A549 (cell line): ENCODE measurements around the gene RNF38. TPM values are rescaled to one million over a fixed set of nuclear protein-coding genes. Genes with fewer than 3 reads are reported as not detected.

Source experiments
- ATAC-seq, 2 experiments: fragments of 200-7000 bp in 1 of 2; fragments of >200 bp in 1 of 2; cut with Nextera tagmentation in 1 of 2; cut with Tn5 transposase in 1 of 2; 3 replicates each; pipeline versions ENCODE4 v1.8.0 to v1.9.1; 2018 to 2020; ENCODE audit warnings: mild to moderate bottlenecking in 1 of 2, moderate library complexity in 1 of 2
- CTCF ChIA-PET: fragments of 300-600 bp; sonication (Branson Sonifier 250); formaldehyde crosslinking; extraction: SDS; loops from one replicate; lab custom pipeline; 2021; ENCODE audit warnings: antibody characterized with exemption, inconsistent platforms; lab: Yijun Ruan, JAX
- POLR2A ChIA-PET: fragments of 350-600 bp; formaldehyde crosslinking; extraction: SDS; loops from one replicate; lab custom pipeline; 2021; ENCODE audit warnings: antibody characterized with exemption, inconsistent platforms; lab: Yijun Ruan, JAX
- DNase-seq, 2 experiments: peaks; one replicate each; pipeline versions ENCODE4 v3.0.0 to v3.0.0-alpha.2; 2011 to 2016; ENCODE audit warnings: low read depth in 1 of 2, low spot score in 1 of 2
- FAIRE-seq: peaks from 2 replicates; lab custom pipeline; 2011; peaks lifted over from hg19 to GRCh38; lab: Jason Lieb, UNC
- H3K27ac ChIP-seq, 2 experiments: fragments of >200 bp; sonication (Bioruptor Twin); formaldehyde crosslinking; 3 replicates each; pipeline ENCODE4 v1.5.1; 2016 to 2017
- H3K4me1 ChIP-seq: fragments of >200 bp; sonication (Bioruptor Twin); formaldehyde crosslinking; 3 replicates; pipeline ENCODE4 v1.6.1; 2016
- H3K4me2 ChIP-seq: fragments of >200 bp; sonication (Bioruptor Twin); formaldehyde crosslinking; 3 replicates; pipeline ENCODE4 v1.6.1; 2016
- H3K4me3 ChIP-seq: fragments of >200 bp; sonication (Bioruptor Twin); formaldehyde crosslinking; 3 replicates; pipeline ENCODE4 v1.5.1; 2016
- H3K9me3 ChIP-seq: fragments of >200 bp; sonication (Bioruptor Twin); formaldehyde crosslinking; 3 replicates; pipeline ENCODE4 v1.6.1; 2016
- BHLHE40 ChIP-seq: IDR thresholded peaks from 2 replicates; pipeline ENCODE4 v1.6.1; 2012; ENCODE audit warnings: low read depth, low read length, inconsistent platforms
- CBX2 ChIP-seq: fragments of 200-600 bp; sonication (generic); IDR thresholded peaks from 2 replicates; pipeline ENCODE4 v1.6.1; 2016; ENCODE audit warnings: low read depth, mild to moderate bottlenecking, borderline replicate concordance
- CBX8 ChIP-seq: fragments of 200-600 bp; sonication (generic); IDR thresholded peaks from 2 replicates; pipeline ENCODE4 v1.6.1; 2016
- CEBPB ChIP-seq, 2 experiments: fragments of >200 bp in 1 of 2; sonication (Bioruptor Twin) in 1 of 2; formaldehyde crosslinking in 1 of 2; IDR thresholded peaks; 2 replicates each; pipeline ENCODE4 v1.6.1; 2012 to 2016
- CHD4 ChIP-seq: fragments of 200-600 bp; sonication (generic); IDR thresholded peaks from 2 replicates; pipeline ENCODE4 v1.6.1; 2016; ENCODE audit warnings: antibody characterized with exemption, mild to moderate bottlenecking, borderline replicate concordance
- EHF ChIP-seq: fragments of 250-450 bp; sonication (Bioruptor Pico); IDR thresholded peaks from 2 replicates; pipeline ENCODE4 v1.5.0; 2020; ENCODE audit warnings: mild to moderate bottlenecking
- EHMT2 ChIP-seq: fragments of 200-600 bp; sonication (generic); IDR thresholded peaks from 2 replicates; pipeline ENCODE4 v1.6.1; 2016; ENCODE audit warnings: antibody characterized with exemption, low read depth, mild to moderate bottlenecking, moderate library complexity
- EP300 ChIP-seq, 2 experiments: fragments of >200 bp; sonication (Bioruptor Twin); formaldehyde crosslinking; IDR thresholded peaks; 2 replicates in 1 of 2; 3 replicates in 1 of 2; pipeline ENCODE4 v1.6.1; 2016 to 2017
- FOSL2 ChIP-seq, 2 experiments: fragments of 450-650 bp in 1 of 2; fragments of >200 bp in 1 of 2; sonication (Bioruptor Twin) in 1 of 2; formaldehyde crosslinking; IDR thresholded peaks; 2 replicates each; pipeline versions ENCODE4 v1.5.0 to v1.6.1; 2016 to 2020; ENCODE audit warnings: mild to moderate bottlenecking in 1 of 2, moderate library complexity in 1 of 2
- GATA3 ChIP-seq: IDR thresholded peaks from 2 replicates; pipeline ENCODE4 v1.6.1; 2012; ENCODE audit warnings: borderline replicate concordance
- HEYL ChIP-seq: fragments of 250-450 bp; sonication (Bioruptor Pico); IDR thresholded peaks from 2 replicates; pipeline ENCODE4 v1.8.0; 2021; ENCODE audit warnings: mild to moderate bottlenecking, moderate library complexity
- HOXB13 ChIP-seq: fragments of 250-450 bp; sonication (Bioruptor Pico); IDR thresholded peaks from 2 replicates; pipeline ENCODE4 v1.5.0; 2020; ENCODE audit warnings: low read depth, mild to moderate bottlenecking, moderate library complexity
- HOXB5 ChIP-seq: fragments of 250-450 bp; sonication (Bioruptor Pico); IDR thresholded peaks from 2 replicates; pipeline ENCODE4 v1.5.0; 2020; ENCODE audit warnings: mild to moderate bottlenecking, moderate library complexity
- JUN ChIP-seq, 2 experiments: fragments of >200 bp; sonication (Bioruptor Twin); formaldehyde crosslinking; IDR thresholded peaks; 2 replicates in 1 of 2; 3 replicates in 1 of 2; pipeline ENCODE4 v1.6.1; 2016 to 2017
- JUNB ChIP-seq: fragments of >200 bp; sonication (Bioruptor Twin); formaldehyde crosslinking; IDR thresholded peaks from 2 replicates; pipeline ENCODE4 v1.6.1; 2016
- NFE2L2 ChIP-seq: fragments of 150-350 bp; conservative IDR thresholded peaks from 2 replicates; pipeline ENCODE4 v1.6.1; 2014; ENCODE audit warnings: low read length
- NR3C1 ChIP-seq: fragments of >200 bp; sonication (Bioruptor Twin); formaldehyde crosslinking; IDR thresholded peaks from 3 replicates; pipeline ENCODE4 v1.6.1; 2017
- PHF8 ChIP-seq: fragments of 200-600 bp; sonication (generic); IDR thresholded peaks from 2 replicates; pipeline ENCODE4 v1.6.1; 2016; ENCODE audit warnings: low read depth, mild to moderate bottlenecking, antibody characterized with exemption, moderate library complexity, borderline replicate concordance
- POLR2AphosphoS2 ChIP-seq: conservative IDR thresholded peaks from 2 replicates; pipeline ENCODE4 v1.6.1; 2012; ENCODE audit warnings: low read length, improper control_type of control experiment, inconsistent platforms
- RARB ChIP-seq: fragments of 250-450 bp; sonication (Bioruptor Pico); IDR thresholded peaks from 2 replicates; pipeline ENCODE4 v1.8.0; 2021; ENCODE audit warnings: mild to moderate bottlenecking, moderate library complexity
- RFX5 ChIP-seq: fragments of 450-650 bp; IDR thresholded peaks from 2 replicates; pipeline ENCODE4 v1.7.1; 2014; ENCODE audit warnings: antibody characterized with exemption, mild to moderate bottlenecking, moderate library complexity
- USF2 ChIP-seq: fragments of 450-650 bp; IDR thresholded peaks from 2 replicates; pipeline ENCODE4 v1.6.1; 2014; ENCODE audit warnings: antibody characterized with exemption
- ZC3H11A ChIP-seq: fragments of 450-650 bp; IDR thresholded peaks from 2 replicates; pipeline ENCODE4 v1.6.1; 2014; ENCODE audit warnings: antibody characterized with exemption, mild to moderate bottlenecking
- WGBS: methylation state at CpG from one replicate; pipeline ENCODE4 v1.1.6; 2017; ENCODE audit errors: missing lambda C conversion rate; 5-methylcytosine and 5-hydroxymethylcytosine counted together
- polyA plus RNA-seq, 4 experiments: library from polyadenylated mRNA; depleted of rRNA in 3 of 4; stranded (reverse); fragments of >200 nt; fragmentation: RNase III in 1 of 4; extraction: RNeasy Plus Mini Kit Qiagen cat#74134 plus additional on column Dnase treatment in 1 of 4; gene quantifications; 2 replicates in 3 of 4; 3 replicates in 1 of 4; pipeline ENCODE4 v1.2.3, GENCODE V29; 2011 to 2017

The RNF38 gene
- polyA plus RNA-seq, 2 of the 4 experiments (the other 2 are of a cell fraction) = 8.7 to 13.2 TPM

DNA sequence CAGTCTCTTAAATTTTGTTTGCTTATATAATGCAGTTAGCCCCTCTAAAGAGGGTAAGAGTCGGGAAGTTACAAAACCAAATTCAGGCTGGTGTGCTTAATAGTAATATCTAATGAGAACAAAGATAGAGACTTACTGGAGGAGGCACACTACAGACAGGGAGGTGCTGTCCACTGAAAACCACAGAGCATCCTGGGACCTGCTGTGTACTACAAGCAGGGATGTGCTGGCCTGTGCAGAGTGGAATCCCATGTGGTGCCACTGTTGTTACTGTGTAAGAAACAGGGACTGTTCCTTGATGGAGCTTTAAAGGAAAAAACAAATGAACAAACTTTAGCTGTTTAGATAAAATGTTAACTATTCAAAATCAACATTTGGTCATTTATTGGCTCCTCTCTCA, 42.4 kb downstream of the RNF38 start:
- ChIA-PET CTCF (interaction anchor here (0.7 to 1.1 kb wide), 4 partner anchors 15 to 371 kb away, joined by 3 to 4 read pairs (median 3); no protein-coding TSS in a partner anchor), POLR2A (no interaction called here)
- TF ChIP-seq EP300 (IDR thresholded peaks at IDR 0.05) = no peak
- no peak for TF ChIP-seq RARB (CRISPR knock-in tag)
- no peak for TF ChIP-seq HOXB5 (CRISPR knock-in tag)
- TF ChIP-seq RFX5 = no peak
- TF ChIP-seq, all 56 proteins: peak for 0
- Histone ChIP-seq H3K9me3 (no peaks in the 10 kb centered on the region), H3K4me1 (no peaks in the 10 kb centered on the region), H3K4me3 (no peak overlapping the region), H3K27ac (no peak overlapping the region), H3K4me2 (no peak overlapping the region)
- DNase-seq (no peak), ATAC-seq (peak; percentile 37 to 68; a peak in 2 of 6 replicates), FAIRE-seq (no peak)
- WGBS = 63% methylated on average over 1 of the region's 1 CpG

GRCh38 chr9:36346569-36346968, 53.5 kb downstream of the RNF38 start:
- no peak for ATAC-seq
- TF ChIP-seq JUN (IDR thresholded peaks at IDR 0.05) (no peak), CHD4 (no peak), EHMT2 (no peak), USF2 (no peak), ZC3H11A (no peak), NFE2L2 (no peak), JUNB (no peak), BHLHE40 (no peak), GATA3 (no peak), CBX2 (no peak), RFX5 (no peak), HOXB13 (CRISPR knock-in tag) (no peak), CBX8 (no peak), POLR2AphosphoS2 (no peak), EHF (CRISPR knock-in tag) (no peak), PHF8 (no peak), CEBPB (IDR thresholded peaks at IDR 0.05) (no peak; a peak in 1 of 4 replicates)
- TF ChIP-seq, all 56 proteins: peak for 0
- H3K9me3 ChIP-seq = no peaks in the 10 kb centered on the region
- CTCF ChIA-PET = interaction anchor here (9.9 kb wide), 1 partner anchor 17 kb away, joined by 75 read pairs; no protein-coding TSS in a partner anchor
- WGBS = 99% methylated on average over 3 of the region's 3 CpGs
- no peak overlapping the region for H3K4me3 ChIP-seq
- no peak overlapping the region for H3K27ac ChIP-seq
- DNase-seq (no peak), FAIRE-seq (no peak)
- H3K4me2 ChIP-seq = no peak overlapping the region
- POLR2A ChIA-PET = no interaction called here
- no peaks in the 10 kb centered on the region for H3K4me1 ChIP-seq

- peak; percentile 28 for FAIRE-seq
- Histone ChIP-seq H3K27ac (no peak overlapping the region), H3K9me3 (no peaks in the 10 kb centered on the region), H3K4me3 (no peak overlapping the region), H3K4me2 (no peak overlapping the region), H3K4me1 (no peaks in the 10 kb centered on the region)
- WGBS = 87% methylated on average over 6 of the region's 6 CpGs
- TF ChIP-seq HEYL (no peak), NR3C1 (no peak), HOXB5 (CRISPR knock-in tag) (no peak), FOSL2 (IDR thresholded peaks at IDR 0.05) (no peak), FOSL2 (CRISPR knock-in tag; IDR thresholded peaks at IDR 0.05) (no peak), EHMT2 (no peak), EP300 (IDR thresholded peaks at IDR 0.05) (no peak), ZC3H11A (no peak), RFX5 (no peak), JUNB (no peak)
- DNase-seq = no peak
- peak in 1 of 2 experiments; percentile 61; a peak in 3 of 6 replicates for ATAC-seq
- POLR2A ChIA-PET = interaction anchor here (2.4 kb wide), 1 partner anchor 87 kb away, joined by 7 read pairs; the partner anchor contains the start of gene GNE
- CTCF ChIA-PET = interaction anchor here (0.9 to 9.9 kb wide), 3 partner anchors 9 to 16 kb away, joined by 3 to 75 read pairs (median 5); no protein-coding TSS in a partner anchor
Measured at GRCh38 chr9:36345103-36345846, 54.8 kb downstream of the RNF38 start.
